CD4-positive, alpha-beta T cell treated with Interleukin-10 for 1 hour (primary cell): Measurements from ENCODE around the gene SLC5A3.

Experiments
- DNase-seq: peaks from one replicate; pipeline ENCODE4 v3.0.0-alpha.2; 2020

Gene SLC5A3

GRCh38 chr21:34105947-34106541 is 32.7 kb downstream of the SLC5A3 start:
- DNase-seq, result no peak

- DNase-seq, result no peak
Measured at GRCh38 chr21:34107606-34108005, 34.2 kb downstream of the SLC5A3 start.

- DNase-seq, result no peak
Measured at GRCh38 chr21:34109075-34109474, 35.7 kb downstream of the SLC5A3 start.

GRCh38 chr21:34110594-34111202 is 37.3 kb downstream of the SLC5A3 start:
- DNase-seq, result no peak

GRCh38 chr21:34112316-34113033 is 39.1 kb downstream of the SLC5A3 start:
- DNase-seq, result no peak

GRCh38 chr21:34113842-34114241 is 40.5 kb downstream of the SLC5A3 start:
- no peak for DNase-seq

GRCh38 chr21:34115160-34115559 is 41.8 kb downstream of the SLC5A3 start:
- no peak for DNase-seq

GRCh38 chr21:34116569-34116968 is 43.2 kb downstream of the SLC5A3 start:
- DNase-seq, result no peak

GRCh38 chr21:34120867-34121266 is 47.5 kb downstream of the SLC5A3 start:
- no peak for DNase-seq

- no peak for DNase-seq
Measured at GRCh38 chr21:34122047-34122446, 48.7 kb downstream of the SLC5A3 start.
